OCI-LY3 (cell line): Measurements from ENCODE around the gene TLE5.

Source experiments
- H2AFZ ChIP-seq: fragments of 200-600, 300-600 bp; shearing (Covaris generic); 2 replicates; pipeline ENCODE4 v1.6.0; 2014; ENCODE audit warnings: antibody characterized with exemption, low read depth, low read length
- H3K27ac ChIP-seq: fragments of 200-600, 300-600 bp; sonication (generic); 2 replicates; pipeline ENCODE4 v1.5.1; 2014; ENCODE audit warnings: mild to moderate bottlenecking, low read length, moderate library complexity, mixed read lengths
- H3K27me3 ChIP-seq: fragments of 200-600, 300-600 bp; sonication (generic); 2 replicates; pipeline ENCODE4 v1.6.1; 2014; ENCODE audit warnings: low read depth, low read length, mixed read lengths
- H3K36me3 ChIP-seq: fragments of 200-600, 300-600 bp; sonication (generic); replicated peaks from 2 replicates; pipeline ENCODE3; 2014; ENCODE audit warnings: low read depth, low read length, mixed read lengths
- H3K4me1 ChIP-seq: fragments of 300-600, 200-600 bp; sonication (generic); 2 replicates; pipeline ENCODE4 v1.6.1; 2014; ENCODE audit warnings: low read length, mixed read lengths
- H3K4me2 ChIP-seq: fragments of 200-600, 300-600 bp; sonication (generic); 2 replicates; pipeline ENCODE4 v1.6.1; 2014; ENCODE audit warnings: low read length, mixed read lengths
- H3K4me3 ChIP-seq: fragments of 300-600, 200-600 bp; sonication (generic); 2 replicates; pipeline ENCODE4 v1.5.1; 2014; ENCODE audit warnings: antibody characterized with exemption, mild to moderate bottlenecking, low read length, moderate library complexity
- H3K79me2 ChIP-seq: fragments of 300-600, 200-600 bp; shearing (Covaris generic); 2 replicates; pipeline ENCODE4 v1.6.1; 2014; ENCODE audit warnings: mild to moderate bottlenecking, low read length, mixed read lengths
- H3K9ac ChIP-seq: fragments of 300-600, 200-600 bp; shearing (Covaris generic); 2 replicates; pipeline ENCODE4 v1.6.0; 2014; ENCODE audit warnings: mild to moderate bottlenecking, low read length, moderate library complexity
- H3K9me3 ChIP-seq: fragments of 200-600, 300-600 bp; shearing (Covaris generic); 2 replicates; pipeline ENCODE4 v1.6.1; 2014; ENCODE audit warnings: low read length, mixed read lengths; ENCODE audit not compliant: insufficient read depth
- H4K20me1 ChIP-seq: fragments of 200-600, 300-600 bp; sonication (generic); 2 replicates; pipeline ENCODE4 v1.6.1; 2016; ENCODE audit warnings: low read length, mixed read lengths; ENCODE audit not compliant: insufficient read depth
- CTCF ChIP-seq: fragments of 200-600, 300-600 bp; sonication (generic); IDR thresholded peaks from 2 replicates; pipeline ENCODE4 v1.5.1; 2014; ENCODE audit warnings: antibody characterized with exemption, low read length, low read depth
- EZH2phosphoT487 ChIP-seq: fragments of 200-600 bp; shearing (Covaris generic); IDR thresholded peaks from 2 replicates; pipeline ENCODE4 v1.6.1; 2018; ENCODE audit warnings: antibody characterized with exemption, mixed run types, low read depth

TLE5 gene

GRCh38 chr19:3041761-3042620 is 20.3 kb downstream of the TLE5 start:
- Histone ChIP-seq H3K9me3 (no peaks in the 10 kb centered on the region), H3K27me3 (0 out of 2 replicates have a peak, but pooled peaks cover 6% of the 10 kb centered on the region), H3K9ac (no peak overlapping the region), H2AFZ (peak overlapping the region; percentile 66; the same call in 1 of the 2 replicates), H3K4me3 (no peak overlapping the region), H3K4me2 (no peak overlapping the region), H3K36me3 (no peaks in the 10 kb centered on the region), H3K79me2 (no peaks in the 10 kb centered on the region), H4K20me1 (no peaks in the 10 kb centered on the region), H3K27ac (no peak overlapping the region), H3K4me1 (no peaks in the 10 kb centered on the region)
- TF ChIP-seq EZH2phosphoT487 (no peak), CTCF (no peak)

- no peak overlapping the region for H3K9ac ChIP-seq
- no peak overlapping the region for H2AFZ ChIP-seq
- 0 out of 2 replicates have a peak, but pooled peaks cover 6% of the 10 kb centered on the region for H3K27me3 ChIP-seq
Observed at GRCh38 chr19:3041327-3041726, 21.0 kb downstream of the TLE5 start.

GRCh38 chr19:3039641-3040077 is 22.6 kb downstream of the TLE5 start:
- Histone ChIP-seq H3K27ac (no peak overlapping the region), H2AFZ (no peak overlapping the region), H3K27me3 (no peaks in the 10 kb centered on the region), H3K4me1 (peaks cover 7% of the 10 kb centered on the region; the same call in 1 of the 2 replicates), H3K4me2 (no peak overlapping the region), H3K9me3 (no peaks in the 10 kb centered on the region), H3K36me3 (no peaks in the 10 kb centered on the region), H3K9ac (no peak overlapping the region), H4K20me1 (no peaks in the 10 kb centered on the region), H3K79me2 (no peaks in the 10 kb centered on the region), H3K4me3 (no peak overlapping the region)
- no peak for TF ChIP-seq CTCF
- no peak for TF ChIP-seq EZH2phosphoT487

More at GRCh38 chr19:3041327-3041726, 21.0 kb downstream of the TLE5 start:
- Histone ChIP-seq H4K20me1 (no peaks in the 10 kb centered on the region), H3K4me3 (no peak overlapping the region), H3K36me3 (no peaks in the 10 kb centered on the region), H3K27ac (no peak overlapping the region), H3K4me2 (no peak overlapping the region), H3K79me2 (no peaks in the 10 kb centered on the region), H3K9me3 (no peaks in the 10 kb centered on the region), H3K4me1 (peaks cover 3% of the 10 kb centered on the region; the same call in 1 of the 2 replicates)
- TF ChIP-seq CTCF, result no peak
- no peak for TF ChIP-seq EZH2phosphoT487

- no peaks in the 10 kb centered on the region for H3K36me3 ChIP-seq
- H3K79me2 ChIP-seq, result no peaks in the 10 kb centered on the region
- no peak overlapping the region for H2AFZ ChIP-seq
- no peaks in the 10 kb centered on the region for H3K27me3 ChIP-seq
- no peaks in the 10 kb centered on the region for H4K20me1 ChIP-seq
- H3K27ac ChIP-seq, result no peak overlapping the region
- no peak for TF ChIP-seq EZH2phosphoT487
- no peak for TF ChIP-seq CTCF
- no peaks in the 10 kb centered on the region for H3K9me3 ChIP-seq
- H3K4me3 ChIP-seq, result no peak overlapping the region
- peaks cover 10% of the 10 kb centered on the region; the same call in 1 of the 2 replicates for H3K4me1 ChIP-seq
- H3K4me2 ChIP-seq, result no peak overlapping the region
- H3K9ac ChIP-seq, result no peak overlapping the region
Observed at GRCh38 chr19:3039125-3039524, 23.2 kb downstream of the TLE5 start.
